Astrocyte (in vitro differentiated cells and primary cell): ENCODE results near the gene EFNA1. TPM values are rescaled to one million over a fixed set of nuclear protein-coding genes. Genes with fewer than 3 reads are reported as not detected.
A peak's percentile ranks its signal among the peaks of the same experiment; 100 is the strongest.

ENCODE experiments used
- DNase-seq: peaks from one replicate; pipeline ENCODE4 v3.0.0-alpha.2; 2010; ENCODE audit warnings: low read depth
- FAIRE-seq: peaks from 2 replicates; lab custom pipeline; 2011; peaks lifted over from hg19 to GRCh38; lab: Jason Lieb, UNC
- H2AFZ ChIP-seq: 2 replicates; pipeline ENCODE4 v1.6.0; 2012; ENCODE audit warnings: low read depth, low read length, inconsistent platforms
- H3K27ac ChIP-seq: 2 replicates; pipeline ENCODE4 v1.5.1; 2011; ENCODE audit warnings: low read depth, low read length, inconsistent platforms
- H3K27me3 ChIP-seq: 2 replicates; pipeline ENCODE4 v1.6.0; 2011; ENCODE audit warnings: low read length, inconsistent platforms; ENCODE audit not compliant: insufficient read depth
- H3K36me3 ChIP-seq: 2 replicates; pipeline ENCODE4 v1.5.1; 2011; ENCODE audit warnings: low read length, inconsistent platforms; ENCODE audit not compliant: insufficient read depth
- H3K4me1 ChIP-seq: 2 replicates; pipeline ENCODE4 v1.5.1; 2011; ENCODE audit warnings: low read length, inconsistent platforms; ENCODE audit not compliant: insufficient read depth
- H3K4me2 ChIP-seq: 2 replicates; pipeline ENCODE4 v1.6.0; 2012; ENCODE audit warnings: low read length, inconsistent platforms
- H3K4me3 ChIP-seq: 2 replicates; pipeline ENCODE4 v1.5.1; 2011; ENCODE audit warnings: low read depth, mild to moderate bottlenecking, low read length, inconsistent platforms; ENCODE audit not compliant: insufficient read depth
- H3K79me2 ChIP-seq: 2 replicates; pipeline ENCODE4 v1.6.0; 2012; ENCODE audit warnings: mild to moderate bottlenecking, low read length, inconsistent platforms; ENCODE audit not compliant: insufficient read depth
- H3K9ac ChIP-seq: 2 replicates; pipeline ENCODE4 v1.6.0; 2012; ENCODE audit warnings: mild to moderate bottlenecking, low read length, inconsistent platforms
- H3K9me3 ChIP-seq: 2 replicates; pipeline ENCODE4 v1.5.1; 2012; ENCODE audit warnings: low read depth, mild to moderate bottlenecking, low read length, inconsistent platforms; ENCODE audit not compliant: insufficient read depth
- H4K20me1 ChIP-seq: 2 replicates; pipeline ENCODE4 v1.6.0; 2012; ENCODE audit warnings: low read length, inconsistent platforms; ENCODE audit not compliant: insufficient read depth
- H3K27ac Mint-ChIP-seq: one replicate; pipeline ENCODE4 v1.8.0; 2021; ENCODE audit warnings: mild to moderate bottlenecking, mixed read lengths; ENCODE audit not compliant: unreplicated experiment
- H3K27me3 Mint-ChIP-seq: one replicate; pipeline ENCODE4 v1.8.0; 2021; ENCODE audit warnings: low read depth, mixed read lengths; ENCODE audit not compliant: unreplicated experiment
- H3K36me3 Mint-ChIP-seq: one replicate; pipeline ENCODE4 v1.8.0; 2021; ENCODE audit warnings: low read depth, mixed read lengths; ENCODE audit not compliant: unreplicated experiment
- H3K4me1 Mint-ChIP-seq: one replicate; pipeline ENCODE4 v1.8.0; 2021; ENCODE audit warnings: low read depth, mixed read lengths; ENCODE audit not compliant: unreplicated experiment
- H3K4me3 Mint-ChIP-seq: one replicate; pipeline ENCODE4 v1.8.0; 2021; ENCODE audit warnings: mild to moderate bottlenecking, moderate library complexity, mixed read lengths; ENCODE audit not compliant: unreplicated experiment
- H3K9me3 Mint-ChIP-seq: one replicate; pipeline ENCODE4 v1.8.0; 2021; ENCODE audit warnings: mild to moderate bottlenecking, mixed read lengths; ENCODE audit not compliant: unreplicated experiment
- EZH2 ChIP-seq: IDR thresholded peaks from 2 replicates; pipeline ENCODE4 v1.6.1; 2012; ENCODE audit warnings: mild to moderate bottlenecking, low read length, inconsistent platforms; ENCODE audit not compliant: insufficient read depth
- total RNA-seq: library from RNA; stranded (reverse); gene quantifications from 2 replicates; pipeline ENCODE4 v1.2.1, GENCODE V29; 2021
- TF ChIP-seq, protein P1 (sequence below): IDR thresholded peaks from 2 replicates; pipeline ENCODE4 v1.5.1; 2011; ENCODE audit warnings: low read depth, mild to moderate bottlenecking, inconsistent platforms, low read length, moderate library complexity; ENCODE audit not compliant: insufficient read depth

Gene EFNA1
- total RNA-seq, 1 donor from 2014 or later = 16.4 TPM

GRCh38 chr1:155171836-155172731 lies 44.4 kb downstream of the EFNA1 start:
- Histone ChIP-seq H3K27me3 (no peaks in the 10 kb centered on the region), H3K27ac (peak overlapping the region; percentile 93), H3K79me2 (peaks cover 34% of the 10 kb centered on the region), H3K9ac (peak overlapping the region; percentile 96), H4K20me1 (peaks cover 12% of the 10 kb centered on the region), H3K4me3 (peak overlapping the region; percentile 84), H3K4me2 (peak overlapping the region; percentile 92), H3K9me3 (no peaks in the 10 kb centered on the region), H3K4me1 (peaks cover 22% of the 10 kb centered on the region), H2AFZ (peak overlapping the region; percentile 81), H3K36me3 (peaks cover 11% of the 10 kb centered on the region)
- Mint-ChIP-seq H3K9me3 (no peaks in the 10 kb centered on the region), H3K4me3 (peak overlapping the region; percentile 97), H3K4me1 (peaks cover 25% of the 10 kb centered on the region), H3K36me3 (peaks cover 17% of the 10 kb centered on the region), H3K27ac (peak overlapping the region; percentile 98), H3K27me3 (no peaks in the 10 kb centered on the region)
- FAIRE-seq = no peak
- TF ChIP-seq, protein P1, sequence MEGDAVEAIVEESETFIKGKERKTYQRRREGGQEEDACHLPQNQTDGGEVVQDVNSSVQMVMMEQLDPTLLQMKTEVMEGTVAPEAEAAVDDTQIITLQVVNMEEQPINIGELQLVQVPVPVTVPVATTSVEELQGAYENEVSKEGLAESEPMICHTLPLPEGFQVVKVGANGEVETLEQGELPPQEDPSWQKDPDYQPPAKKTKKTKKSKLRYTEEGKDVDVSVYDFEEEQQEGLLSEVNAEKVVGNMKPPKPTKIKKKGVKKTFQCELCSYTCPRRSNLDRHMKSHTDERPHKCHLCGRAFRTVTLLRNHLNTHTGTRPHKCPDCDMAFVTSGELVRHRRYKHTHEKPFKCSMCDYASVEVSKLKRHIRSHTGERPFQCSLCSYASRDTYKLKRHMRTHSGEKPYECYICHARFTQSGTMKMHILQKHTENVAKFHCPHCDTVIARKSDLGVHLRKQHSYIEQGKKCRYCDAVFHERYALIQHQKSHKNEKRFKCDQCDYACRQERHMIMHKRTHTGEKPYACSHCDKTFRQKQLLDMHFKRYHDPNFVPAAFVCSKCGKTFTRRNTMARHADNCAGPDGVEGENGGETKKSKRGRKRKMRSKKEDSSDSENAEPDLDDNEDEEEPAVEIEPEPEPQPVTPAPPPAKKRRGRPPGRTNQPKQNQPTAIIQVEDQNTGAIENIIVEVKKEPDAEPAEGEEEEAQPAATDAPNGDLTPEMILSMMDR = no peak
- no peak for TF ChIP-seq EZH2
- DNase-seq = no peak

GRCh38 chr1:155172732-155173477 lies 45.2 kb downstream of the EFNA1 start, which contains the start of gene KRTCAP2:
Gene KRTCAP2, minus strand, starts transcription at chr1:155173304. Its CDS starts 80 bp downstream, at chr1:155173224.
- FAIRE-seq = no peak
- Histone ChIP-seq H3K9me3 (no peaks in the 10 kb centered on the region), H3K4me1 (peaks cover 22% of the 10 kb centered on the region), H3K36me3 (peaks cover 13% of the 10 kb centered on the region), H3K4me3 (peak within 1 kb of the TSS; percentile 84), H4K20me1 (peaks cover 17% of the 10 kb centered on the region), H3K79me2 (peaks cover 34% of the 10 kb centered on the region), H3K27me3 (no peaks in the 10 kb centered on the region), H3K9ac (peak within 1 kb of the TSS; percentile 96), H2AFZ (peak within 1 kb of the TSS; percentile 89), H3K4me2 (peak within 1 kb of the TSS; percentile 92), H3K27ac (peak within 1 kb of the TSS; percentile 93)
- Mint-ChIP-seq H3K36me3 (peaks cover 17% of the 10 kb centered on the region), H3K4me1 (peaks cover 22% of the 10 kb centered on the region), H3K27me3 (no peaks in the 10 kb centered on the region), H3K9me3 (no peaks in the 10 kb centered on the region), H3K27ac (peak within 1 kb of the TSS; percentile 98), H3K4me3 (peak within 1 kb of the TSS; percentile 97)
- DNase-seq = peak; percentile 87
- TF ChIP-seq, protein P1 = peak; percentile 87
- TF ChIP-seq EZH2 = no peak
